HUES64 (cell line): Measurements from ENCODE around the gene PSMD8.
A peak's percentile ranks its signal among the peaks of the same experiment; 100 is the strongest.

Experiments used
- H3K27ac ChIP-seq: 2 replicates; pipeline ENCODE4 v1.7.0; 2013; ENCODE audit warnings: low read depth, low read length, inconsistent platforms
- H3K27me3 ChIP-seq: 2 replicates; pipeline ENCODE4 v1.6.1; 2013; ENCODE audit warnings: mild to moderate bottlenecking, low read length; ENCODE audit not compliant: insufficient read depth
- H3K36me3 ChIP-seq: 2 replicates; pipeline ENCODE4 v1.6.1; 2013; ENCODE audit warnings: mild to moderate bottlenecking, low read length; ENCODE audit not compliant: insufficient read depth
- H3K4me1 ChIP-seq: 2 replicates; pipeline ENCODE4 v1.6.1; 2013; ENCODE audit warnings: mild to moderate bottlenecking, low read length, moderate library complexity; ENCODE audit not compliant: insufficient read depth
- H3K4me3 ChIP-seq: 2 replicates; pipeline ENCODE4 v1.5.1; 2013; ENCODE audit warnings: mild to moderate bottlenecking, low read length, moderate library complexity
- H3K9ac ChIP-seq: 2 replicates; pipeline ENCODE4 v1.6.1; 2013; ENCODE audit warnings: mild to moderate bottlenecking, low read depth, low read length
- H3K9me3 ChIP-seq: 2 replicates; pipeline ENCODE4 v1.6.1; 2013; ENCODE audit warnings: low read depth, low read length; ENCODE audit not compliant: insufficient read depth
- WGBS: fragments of 150-250, 120-280 bp; methylation state at CpG from one replicate; pipeline ENCODE4 v1.1.7; 2013; ENCODE audit warnings: missing lambda C conversion rate; 5-methylcytosine and 5-hydroxymethylcytosine counted together

Gene PSMD8

DNA sequence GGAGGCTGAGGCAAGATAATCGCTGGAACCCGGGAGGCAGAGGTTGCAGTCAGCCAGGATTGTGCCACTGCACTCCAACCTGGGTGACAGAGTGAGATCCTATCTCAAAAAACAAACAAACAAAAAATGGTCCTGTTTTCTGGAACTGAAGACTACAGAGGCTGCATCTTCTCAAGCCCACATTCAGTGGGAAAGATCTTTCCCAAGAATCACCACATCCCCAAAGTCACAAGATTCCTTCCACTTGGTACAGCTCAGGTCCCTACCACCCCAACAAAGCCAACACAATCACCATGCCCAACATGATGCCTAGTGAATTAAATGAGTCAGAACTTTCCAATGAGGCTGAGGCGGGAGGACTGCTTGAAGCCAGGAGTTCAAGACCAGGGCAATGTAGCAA, 23.5 kb upstream of the PSMD8 start:
- no peaks in the 10 kb centered on the region for H3K27me3 ChIP-seq
- WGBS: 92% methylated on average over 3 of the region's 3 CpGs
- H3K9ac ChIP-seq: no peak overlapping the region
- H3K27ac ChIP-seq: no peak overlapping the region
- H3K4me1 ChIP-seq: no peaks in the 10 kb centered on the region
- H3K36me3 ChIP-seq: no peaks in the 10 kb centered on the region
- H3K4me3 ChIP-seq: no peak overlapping the region
- no peaks in the 10 kb centered on the region for H3K9me3 ChIP-seq

GRCh38 chr19:38351865-38352395, 22.4 kb upstream of the PSMD8 start:
- WGBS: 78% methylated on average over 9 of the region's 9 CpGs
- H3K4me1 ChIP-seq: no peaks in the 10 kb centered on the region
- H3K36me3 ChIP-seq: no peaks in the 10 kb centered on the region
- H3K9ac ChIP-seq: no peak overlapping the region; the same call in 1 of the 2 replicates
- no peaks in the 10 kb centered on the region for H3K9me3 ChIP-seq
- no peak overlapping the region for H3K27ac ChIP-seq
- peaks cover 3% of the 10 kb centered on the region; the same call in 1 of the 2 replicates for H3K27me3 ChIP-seq
- H3K4me3 ChIP-seq: no peak overlapping the region

DNA sequence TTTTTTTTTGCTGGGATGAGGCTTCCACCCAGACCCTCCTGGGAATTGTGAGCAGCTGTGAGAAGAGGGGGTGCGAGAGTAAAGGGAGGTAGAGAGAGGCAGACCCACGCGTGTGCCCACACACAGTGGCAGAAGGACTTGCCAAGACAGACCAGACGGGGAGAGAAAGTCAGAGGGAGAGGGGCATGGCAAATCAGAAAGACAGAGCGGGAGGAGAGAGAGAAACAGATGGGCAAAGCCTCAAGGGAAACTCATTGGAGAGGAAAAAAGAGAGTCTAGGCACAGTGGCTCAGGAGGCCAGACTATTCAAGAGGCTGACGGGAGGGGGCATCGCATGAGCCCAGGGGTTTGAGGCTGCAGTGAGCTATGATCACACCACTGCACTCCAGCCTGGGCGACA, 21.8 kb upstream of the PSMD8 start:
- no peaks in the 10 kb centered on the region for H3K9me3 ChIP-seq
- H3K27me3 ChIP-seq: peaks cover 5% of the 10 kb centered on the region
- 88% methylated on average over 7 of the region's 8 CpGs for WGBS
- no peaks in the 10 kb centered on the region for H3K36me3 ChIP-seq
- no peak overlapping the region for H3K4me3 ChIP-seq
- H3K9ac ChIP-seq: no peak overlapping the region
- H3K4me1 ChIP-seq: no peaks in the 10 kb centered on the region
- H3K27ac ChIP-seq: no peak overlapping the region

GRCh38 chr19:38355728-38356725, 18.3 kb upstream of the PSMD8 start:
- WGBS: 90% methylated on average over 16 of the region's 16 CpGs
- Histone ChIP-seq H3K4me1 (no peaks in the 10 kb centered on the region), H3K9ac (no peak overlapping the region), H3K27me3 (peaks cover 36% of the 10 kb centered on the region), H3K36me3 (no peaks in the 10 kb centered on the region), H3K27ac (no peak overlapping the region), H3K9me3 (no peaks in the 10 kb centered on the region), H3K4me3 (no peak overlapping the region)

DNA sequence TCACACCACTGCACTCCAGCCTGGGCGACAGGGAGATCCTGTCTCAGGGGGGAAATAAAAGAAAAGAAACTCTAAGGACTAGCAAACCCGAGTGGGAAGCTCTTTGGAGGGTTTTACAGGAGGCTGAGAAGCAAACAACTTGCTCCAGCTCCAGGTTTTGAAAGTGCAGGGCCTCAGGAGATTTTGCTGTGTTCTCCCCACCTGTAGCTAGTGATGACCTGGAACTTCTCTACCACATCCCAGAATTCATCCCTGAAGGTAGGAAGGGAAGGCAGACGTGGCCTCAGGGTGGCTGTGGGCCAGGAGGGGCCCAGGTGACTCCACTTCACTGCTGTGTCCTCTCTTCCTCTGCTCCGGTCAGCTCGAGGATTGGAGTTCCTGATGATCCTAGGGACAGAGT, 16.3 kb upstream of the PSMD8 start:
- Histone ChIP-seq H3K4me3 (no peak overlapping the region), H3K36me3 (no peaks in the 10 kb centered on the region), H3K9me3 (no peaks in the 10 kb centered on the region), H3K4me1 (no peaks in the 10 kb centered on the region), H3K27me3 (peaks cover 43% of the 10 kb centered on the region), H3K27ac (no peak overlapping the region), H3K9ac (no peak overlapping the region)
- WGBS: 71% methylated on average over 5 of the region's 5 CpGs

DNA sequence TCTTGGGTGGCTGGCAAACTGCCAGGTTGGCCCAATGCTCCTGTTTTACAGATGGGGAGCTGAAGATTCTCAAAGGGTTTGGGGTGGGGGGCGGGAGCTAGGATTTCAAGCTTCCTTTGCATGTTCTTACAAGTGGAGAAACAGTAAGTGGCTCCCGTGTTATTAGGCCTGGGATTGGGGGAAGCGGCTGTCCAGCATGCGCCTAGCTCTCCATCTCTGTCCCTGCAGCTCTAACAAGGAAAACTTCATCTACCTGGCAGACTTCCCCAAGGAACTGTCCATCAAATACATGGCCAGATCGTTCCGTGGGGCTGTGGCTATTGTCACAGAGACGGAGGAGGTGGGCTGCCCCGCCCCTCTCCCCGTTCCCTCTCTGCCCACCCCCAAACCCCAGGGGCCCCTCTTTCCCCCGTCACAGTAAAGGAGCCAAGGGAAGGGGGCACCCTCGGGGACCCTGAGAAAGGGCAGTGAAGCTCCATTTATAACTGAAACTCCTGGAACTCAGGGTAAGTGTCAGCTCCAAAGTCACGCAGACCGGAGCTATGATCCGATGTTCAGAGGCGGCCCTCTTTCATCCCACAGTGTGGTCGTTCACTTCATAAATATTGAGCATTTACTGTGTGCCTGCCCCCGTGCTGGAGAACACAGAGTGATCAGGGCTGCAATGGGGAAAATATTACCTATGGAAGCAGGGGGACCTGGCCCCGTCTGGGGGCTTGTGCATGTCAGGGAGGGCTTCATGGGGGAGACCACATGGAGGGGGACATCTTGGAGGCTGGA, 14.9 kb upstream of the PSMD8 start:
- Histone ChIP-seq H3K4me3 (no peak overlapping the region), H3K9ac (no peak overlapping the region), H3K4me1 (no peaks in the 10 kb centered on the region), H3K36me3 (no peaks in the 10 kb centered on the region), H3K27me3 (peaks cover 43% of the 10 kb centered on the region), H3K27ac (no peak overlapping the region), H3K9me3 (no peaks in the 10 kb centered on the region)
- WGBS: 68% methylated on average over 17 of the region's 18 CpGs

- WGBS: 89% methylated on average over 9 of the region's 9 CpGs
- Histone ChIP-seq H3K36me3 (no peaks in the 10 kb centered on the region), H3K9me3 (peaks cover 5% of the 10 kb centered on the region), H3K4me1 (no peaks in the 10 kb centered on the region), H3K4me3 (no peak overlapping the region), H3K27ac (no peak overlapping the region), H3K27me3 (peaks cover 43% of the 10 kb centered on the region), H3K9ac (no peak overlapping the region)
These were observed 14.0 kb upstream of the PSMD8 start for GRCh38 chr19:38360351-38360750.

DNA sequence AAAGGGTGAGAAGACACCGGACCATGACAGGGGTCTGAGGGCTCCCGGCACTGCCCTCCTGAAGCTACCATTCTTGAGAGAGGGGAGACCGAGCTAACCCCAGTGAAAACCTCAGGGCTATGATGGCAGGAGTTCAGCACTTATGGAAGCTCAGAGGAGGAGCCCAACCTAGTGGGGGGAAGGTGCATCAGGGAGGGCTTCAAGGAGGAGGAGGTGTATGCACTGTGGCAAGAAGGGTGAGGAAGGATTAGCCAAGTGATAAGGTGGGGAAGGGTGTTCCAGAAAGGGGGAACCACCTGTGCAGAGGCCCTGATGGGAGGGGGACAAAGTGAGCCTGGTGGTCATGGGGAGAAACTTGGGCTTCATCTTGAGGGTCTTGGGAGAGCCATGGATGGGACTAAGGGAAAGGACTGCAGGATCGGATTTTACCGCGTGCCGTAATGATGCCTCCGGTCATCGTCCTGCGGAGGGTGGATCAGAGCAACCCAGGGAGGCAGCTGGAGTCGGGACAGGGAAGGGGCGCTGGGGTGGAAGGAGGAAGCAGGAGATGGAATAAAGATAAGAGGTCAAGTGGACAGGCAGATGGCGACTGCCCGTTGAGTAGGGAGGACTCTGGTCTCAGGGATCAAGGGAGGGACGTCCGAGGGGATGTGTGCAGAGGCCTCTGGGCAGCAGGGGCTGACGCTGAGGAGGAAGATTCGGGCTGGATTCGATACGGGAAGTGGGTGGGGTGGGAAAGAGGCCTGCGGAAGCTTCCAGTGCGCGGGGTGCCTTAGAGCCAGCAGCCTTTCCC, 13.3 kb upstream of the PSMD8 start:
- WGBS: 23% methylated on average over 23 of the region's 23 CpGs
- H3K36me3 ChIP-seq: no peaks in the 10 kb centered on the region
- peak overlapping the region; percentile 75 for H3K4me3 ChIP-seq
- peaks cover 5% of the 10 kb centered on the region for H3K9me3 ChIP-seq
- H3K4me1 ChIP-seq: no peaks in the 10 kb centered on the region
- peaks cover 43% of the 10 kb centered on the region for H3K27me3 ChIP-seq
- H3K9ac ChIP-seq: no peak overlapping the region
- no peak overlapping the region for H3K27ac ChIP-seq

GRCh38 chr19:38361633-38362075, 12.7 kb upstream of the PSMD8 start:
- Histone ChIP-seq H3K9ac (no peak overlapping the region), H3K27ac (no peak overlapping the region; the same call in 1 of the 2 replicates)

GRCh38 chr19:38362076-38362945, 12.1 kb upstream of the PSMD8 start:
- no peaks in the 10 kb centered on the region for H3K4me1 ChIP-seq
- H3K9ac ChIP-seq: peak overlapping the region; percentile 34
- peaks cover 39% of the 10 kb centered on the region for H3K27me3 ChIP-seq
- H3K4me3 ChIP-seq: peak overlapping the region; percentile 75
- 2% methylated on average over 68 of the region's 68 CpGs for WGBS
- H3K27ac ChIP-seq: peak overlapping the region; percentile 82; the same call in 1 of the 2 replicates
- H3K9me3 ChIP-seq: peaks cover 5% of the 10 kb centered on the region
- H3K36me3 ChIP-seq: no peaks in the 10 kb centered on the region

More at GRCh38 chr19:38361633-38362075, 12.7 kb upstream of the PSMD8 start:
- Histone ChIP-seq H3K4me3 (peak overlapping the region; percentile 75), H3K36me3 (no peaks in the 10 kb centered on the region), H3K9me3 (peaks cover 5% of the 10 kb centered on the region), H3K4me1 (no peaks in the 10 kb centered on the region), H3K27me3 (peaks cover 40% of the 10 kb centered on the region)
- under 1% methylated on average over 37 of the region's 37 CpGs for WGBS
